Fibroblast of skin of abdomen (primary cell): ENCODE results near the gene RAB14. TPM values are rescaled to one million over a fixed set of nuclear protein-coding genes. Genes with fewer than 3 reads are reported as not detected.

Experiments used
- DNase-seq: peaks from one replicate; pipeline ENCODE4 v3.0.0-alpha.2; 2013
- polyA plus RNA-seq, 2 experiments: library from polyadenylated mRNA; unstranded; fragments of 120-200 nt; gene quantifications; one replicate each; pipeline ENCODE4 v1.2.1, GENCODE V29; 2013; ENCODE audit not compliant: insufficient read length in 2 of 2

The RAB14 gene
- polyA plus RNA-seq (2013, experiment 1 of 2; ENCODE audit: insufficient read length), result 48.8 TPM
- polyA plus RNA-seq (2013, experiment 2 of 2; ENCODE audit: insufficient read length), result 50.3 TPM

DNA sequence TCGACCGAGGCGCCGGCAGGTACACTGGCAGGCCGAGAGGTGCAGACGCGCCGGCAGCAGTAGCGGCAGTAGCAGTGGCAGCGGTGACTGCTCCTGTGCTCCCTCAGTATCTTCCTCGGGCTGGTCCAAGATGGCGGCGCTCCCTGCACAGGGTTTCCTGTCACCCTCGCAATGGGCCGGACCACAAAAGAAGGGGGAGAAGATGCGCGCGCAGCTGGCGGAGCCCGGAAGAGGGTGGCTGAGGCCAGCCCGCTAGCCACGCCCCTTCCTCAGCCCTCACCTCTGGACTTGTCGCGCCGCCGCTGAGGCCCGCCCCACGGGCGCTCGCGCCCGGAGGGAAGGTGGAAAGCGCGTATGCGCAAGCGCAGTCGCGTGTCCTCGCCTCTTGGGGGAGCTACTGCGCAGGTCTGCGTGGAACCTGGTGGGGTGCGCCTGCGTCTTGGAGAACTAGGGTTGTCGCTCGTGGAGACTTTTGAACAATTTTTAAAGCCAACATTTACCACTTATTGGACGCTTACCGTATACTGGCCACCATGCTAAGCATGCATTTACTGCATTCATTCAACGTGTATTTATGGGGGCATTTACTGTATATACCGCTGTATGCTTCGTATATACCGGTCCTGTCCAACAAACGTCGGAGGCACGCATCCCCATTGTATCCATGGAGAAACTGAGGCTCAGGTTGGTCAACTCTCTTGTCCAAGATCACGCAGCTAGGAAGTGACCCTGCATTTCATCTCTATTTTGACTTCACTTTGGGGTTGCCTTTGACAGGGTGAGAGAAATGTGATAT, at the start of gene RAB14:
Gene RAB14 (minus strand): TSS at position 132 of the 796 bp plus-strand sequence. CDS start 8,457 bp downstream, outside the sequence.
- DNase-seq, result peak; percentile 98

- DNase-seq, result no peak
Observed at GRCh38 chr9:121249563-121249962, 47.9 kb upstream of the RAB14 start.

- peak; percentile 87 for DNase-seq
Observed at GRCh38 chr9:121246821-121247561, 45.3 kb upstream of the RAB14 start.

DNA sequence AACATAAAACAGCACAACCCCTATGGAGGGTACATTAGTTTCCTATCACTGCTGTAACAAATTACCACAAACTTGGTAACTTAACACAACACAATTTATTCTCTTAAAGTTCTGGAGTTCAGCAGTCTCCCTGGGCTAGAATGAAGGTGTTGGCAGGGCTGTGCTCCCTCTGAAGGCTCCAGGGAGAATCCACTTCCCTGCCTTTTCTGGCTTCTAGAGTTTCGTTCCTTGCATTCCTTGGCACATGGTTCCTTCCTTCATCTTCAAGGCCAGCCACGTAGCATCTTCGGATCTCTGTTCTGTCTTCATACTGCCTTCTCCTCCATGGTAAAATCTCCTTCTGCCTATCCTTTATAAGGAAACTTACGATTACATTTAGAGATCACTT, 41.3 kb upstream of the RAB14 start:
- DNase-seq, result no peak

- DNase-seq, result peak; percentile 64
Observed at GRCh38 chr9:121242219-121242958, 40.7 kb upstream of the RAB14 start.

DNA sequence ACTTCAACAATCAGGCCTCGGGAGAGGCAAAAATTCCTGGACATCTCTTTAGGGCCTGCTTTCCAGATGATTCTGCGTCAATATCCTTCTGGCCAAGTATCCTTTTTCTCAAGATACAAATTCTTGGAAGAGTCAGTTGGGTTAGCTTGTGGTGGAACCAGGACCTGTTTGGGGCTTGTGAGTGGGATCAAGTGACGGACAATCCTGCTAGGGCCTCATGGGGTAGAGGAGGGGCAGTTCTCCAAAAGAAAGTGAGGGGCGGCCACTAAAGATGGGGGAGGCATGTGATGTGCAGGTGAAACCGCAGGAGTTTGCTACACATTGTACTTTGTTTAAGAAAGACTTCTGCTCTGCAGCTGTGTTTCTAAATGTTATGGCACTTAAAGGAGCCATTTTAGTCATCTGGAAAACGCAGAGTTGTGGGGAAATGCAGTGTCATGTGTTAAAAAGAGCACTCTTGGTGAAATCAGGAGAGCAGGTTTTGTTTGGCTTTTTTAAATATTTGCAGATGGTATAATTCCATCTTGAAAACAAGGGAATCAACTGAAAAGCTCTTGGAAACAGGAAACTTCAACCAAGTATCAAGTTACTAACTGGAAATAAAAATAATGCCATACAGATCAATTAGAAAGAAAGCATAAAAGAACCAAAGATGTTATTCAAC, 38.9 kb upstream of the RAB14 start:
- DNase-seq, result no peak

DNA sequence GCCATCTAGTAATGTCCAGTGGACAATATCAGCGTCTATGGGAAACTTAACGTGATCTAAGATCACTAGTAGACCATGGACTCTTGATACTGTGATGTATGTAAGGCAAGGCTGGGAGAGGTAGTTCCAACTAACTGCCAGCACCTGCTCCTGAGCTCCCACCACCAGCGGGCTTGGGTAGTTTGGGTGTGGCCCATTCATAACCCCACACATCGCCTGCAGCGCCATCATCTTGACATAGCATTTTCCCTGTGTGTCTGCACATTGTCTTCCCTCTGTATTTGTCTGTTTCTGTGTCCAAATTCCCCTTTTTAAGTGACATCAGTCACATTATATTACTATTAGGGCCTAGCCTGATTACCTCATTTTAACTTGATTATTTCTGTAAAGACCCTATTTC, 38.2 kb upstream of the RAB14 start:
- DNase-seq, result no peak

DNA sequence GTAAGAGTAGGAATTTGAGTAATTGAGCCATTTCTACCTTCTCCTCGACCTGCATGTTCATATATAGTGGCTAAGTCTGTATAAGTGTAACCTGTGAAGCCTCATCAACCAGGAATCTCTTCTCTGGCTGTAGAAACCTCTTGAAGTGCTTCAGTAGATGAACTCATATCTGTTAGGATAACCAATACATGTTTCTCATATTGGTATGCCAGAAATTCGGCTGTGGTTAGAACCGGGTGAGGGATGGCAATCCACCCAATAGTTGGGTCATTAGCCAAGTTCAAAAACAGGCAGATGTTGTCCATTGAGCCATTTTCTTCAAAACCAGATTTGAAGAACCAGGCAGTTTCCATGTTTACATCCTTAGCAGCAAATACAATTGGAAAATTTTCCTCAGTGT, 37.4 kb upstream of the RAB14 start:
- no peak for DNase-seq

DNA sequence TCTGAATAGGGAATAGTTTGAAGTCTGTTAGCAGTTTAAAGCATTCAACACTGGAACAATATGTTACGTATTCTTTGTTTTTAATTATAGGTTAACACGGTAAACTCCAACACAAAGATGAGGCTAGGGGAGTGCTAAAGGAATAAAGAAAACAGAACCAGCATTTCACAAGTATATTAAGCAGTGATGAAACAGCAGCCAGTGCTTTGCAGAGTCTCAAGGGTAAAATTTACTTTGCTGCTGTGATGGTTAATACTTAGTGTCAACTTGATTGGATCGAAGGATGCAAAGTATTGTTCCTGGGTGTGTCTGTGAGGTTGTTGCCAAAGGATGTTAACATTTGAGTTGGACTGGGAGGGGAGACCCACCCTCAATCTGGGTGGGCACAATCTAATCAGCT, 36.2 kb upstream of the RAB14 start:
- DNase-seq, result no peak

GRCh38 chr9:121235512-121235911, 33.8 kb upstream of the RAB14 start:
- no peak for DNase-seq

- no peak for DNase-seq
Observed at GRCh38 chr9:121234832-121235161, 33.1 kb upstream of the RAB14 start.

DNA sequence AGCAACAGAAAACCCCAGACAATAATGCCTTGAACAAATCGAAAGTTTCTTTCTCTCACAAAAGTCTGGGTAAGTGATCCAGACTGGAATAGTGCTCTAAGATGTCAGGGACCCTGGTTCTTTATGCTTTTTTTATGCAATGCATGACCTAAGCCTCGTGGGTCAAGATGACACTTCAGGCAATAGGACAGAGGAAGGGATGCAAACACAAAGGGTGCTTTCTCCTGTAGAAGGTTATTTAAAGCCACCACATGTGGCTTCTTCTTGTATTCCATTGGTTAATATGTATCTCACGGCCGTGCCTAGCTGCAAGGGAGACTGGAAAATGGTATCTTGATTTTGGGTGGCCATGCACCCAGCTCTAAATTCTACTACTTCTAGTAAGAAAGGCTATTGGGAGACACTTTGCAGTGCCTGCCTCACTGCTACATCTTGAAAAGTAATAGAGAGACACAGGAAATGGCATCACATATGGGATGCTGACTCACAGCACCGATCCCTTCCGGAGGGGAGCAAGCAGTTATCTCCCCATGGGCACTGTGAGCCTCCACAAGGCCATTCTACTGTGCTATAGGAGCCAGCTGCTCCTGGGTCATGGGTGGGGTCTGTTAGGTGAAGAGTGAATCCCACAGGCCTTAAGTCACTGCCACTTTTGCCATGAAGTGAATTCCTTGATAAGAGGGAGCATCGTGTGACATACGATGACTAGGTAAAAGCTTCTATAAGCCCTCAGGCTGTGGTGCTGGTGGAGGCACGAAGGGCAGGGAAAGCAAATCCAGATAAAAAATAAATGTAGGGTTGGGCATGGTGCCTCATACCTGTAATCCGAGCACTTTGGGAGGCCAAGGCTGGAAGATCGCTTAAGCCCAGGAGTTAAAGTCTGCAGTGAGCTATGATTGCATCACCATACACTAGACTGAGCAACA, 32.5 kb upstream of the RAB14 start:
- DNase-seq, result peak; percentile 55

GRCh38 chr9:121232251-121232650, 30.6 kb upstream of the RAB14 start:
- DNase-seq, result no peak

GRCh38 chr9:121230256-121230655, 28.6 kb upstream of the RAB14 start:
- DNase-seq, result peak; percentile 52

DNA sequence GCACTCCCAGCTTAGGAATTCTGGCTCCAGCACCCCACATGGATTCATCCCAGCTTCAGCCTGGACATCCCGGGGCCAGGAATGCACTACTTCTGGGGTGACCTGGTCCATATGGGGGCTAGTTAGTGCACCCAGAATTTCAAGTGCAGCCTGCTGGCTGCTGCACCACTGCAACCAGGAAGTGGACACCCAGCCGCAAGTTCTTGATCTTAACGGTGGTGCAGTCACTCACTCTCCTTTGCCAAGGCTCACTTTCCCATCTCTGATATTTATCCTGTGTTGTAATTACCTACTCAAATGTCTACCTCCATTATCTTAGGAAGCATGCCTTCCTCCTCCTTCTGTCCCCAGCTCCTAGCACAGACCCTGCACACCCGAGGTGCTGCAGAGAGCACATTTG, 26.2 kb upstream of the RAB14 start:
- no peak for DNase-seq

GRCh38 chr9:121226175-121226574, 24.5 kb upstream of the RAB14 start:
- DNase-seq, result no peak

- DNase-seq, result no peak
Observed at GRCh38 chr9:121225240-121225639, 23.6 kb upstream of the RAB14 start.

DNA sequence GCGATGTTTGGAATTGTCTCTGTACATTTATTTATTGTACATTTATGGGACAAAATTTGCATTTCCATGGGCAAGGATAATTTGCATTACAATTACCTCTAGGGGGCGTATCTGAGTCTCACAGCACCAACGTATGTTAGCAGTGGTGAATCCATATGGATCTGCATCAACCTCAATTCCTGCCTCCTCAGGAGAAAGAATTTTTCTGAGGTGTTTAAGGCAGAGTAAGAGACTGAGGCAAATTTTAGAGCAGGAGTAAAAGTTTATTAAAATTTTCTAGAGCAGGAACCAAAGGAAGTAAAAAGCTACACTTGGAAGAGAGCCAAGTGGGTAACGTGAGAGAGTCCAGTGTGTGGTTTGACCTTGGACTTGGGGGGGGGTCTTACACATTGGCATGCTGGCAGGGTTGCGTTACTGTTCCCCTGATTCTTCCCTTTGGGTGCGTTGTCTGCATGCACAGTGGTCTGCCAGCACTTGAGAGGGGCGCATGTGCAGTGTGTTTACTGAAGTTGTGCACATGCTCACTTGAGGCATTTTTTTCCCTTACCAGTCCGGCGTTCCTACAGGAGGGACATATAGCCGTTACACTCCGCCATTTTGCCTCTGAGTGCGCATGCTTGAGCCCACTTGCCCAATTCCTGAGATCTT, 21.0 kb upstream of the RAB14 start:
- peak; percentile 68 for DNase-seq

DNA sequence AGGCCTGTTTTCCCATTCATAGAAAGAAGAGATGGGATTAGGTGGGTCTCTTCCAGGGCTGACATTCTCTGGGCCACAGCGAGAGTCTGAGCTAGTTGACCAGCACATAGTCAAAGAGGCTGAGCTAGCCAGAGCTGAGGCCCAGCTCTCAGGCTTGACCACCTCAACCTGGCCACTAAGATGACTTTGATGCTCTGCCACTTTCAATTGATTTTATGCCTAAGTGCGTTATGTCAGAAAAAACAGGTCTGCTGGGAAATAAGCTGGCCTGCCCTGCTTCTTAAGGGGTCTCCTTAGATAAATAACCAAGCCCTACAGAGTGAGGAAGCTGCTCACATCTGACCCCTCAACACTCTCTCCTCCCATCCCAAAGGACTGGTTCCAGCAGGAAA, 20.0 kb upstream of the RAB14 start:
- DNase-seq, result no peak

- DNase-seq, result no peak
Observed at GRCh38 chr9:121220996-121221663, 19.5 kb upstream of the RAB14 start.
